Hematopoietic multipotent progenitor cell (in vitro differentiated cells): Measurements from ENCODE around the gene SCG2. TPM values are rescaled to one million over a fixed set of nuclear protein-coding genes. Genes with fewer than 3 reads are reported as not detected.
"Not testable (repeated sequence)": the region's sequence is repeated elsewhere in the genome, so short reads cannot be mapped to it uniquely, and the experiment has no call there.

ENCODE experiments used
- DNase-seq, 3 donors: peaks; one replicate each; pipeline ENCODE4 v3.0.0-alpha.2; 2011 to 2015; ENCODE audit warnings: low read depth in 2 of 3, low spot score in 2 of 3
- total RNA-seq: library from RNA; depleted of rRNA; stranded (reverse); fragments of >200 nt; gene quantifications from one replicate; pipeline ENCODE4 v1.2.3, GENCODE V29; 2012

Gene SCG2
- total RNA-seq, 1 donor, result not detected

DNA sequence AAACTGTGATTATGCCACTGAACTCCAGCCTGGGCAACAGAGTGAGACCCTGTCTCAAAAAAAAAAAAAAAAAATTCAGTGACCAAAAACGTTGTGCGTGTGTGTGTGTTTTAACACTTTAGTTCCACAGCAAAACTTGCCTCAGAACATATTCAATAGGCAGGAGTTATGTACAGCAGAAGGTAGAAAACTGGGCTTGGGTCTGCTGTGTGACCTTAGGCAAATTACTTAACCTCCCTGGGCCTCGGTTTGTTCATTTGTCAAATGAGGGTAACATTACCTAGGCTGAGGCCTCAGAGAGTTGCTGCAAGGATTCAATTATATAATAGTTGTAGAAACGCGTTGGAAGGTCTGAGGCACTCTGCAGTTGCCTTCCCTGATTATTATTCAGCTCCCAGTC is 10.3 kb upstream of the SCG2 start:
- no peak for DNase-seq

DNA sequence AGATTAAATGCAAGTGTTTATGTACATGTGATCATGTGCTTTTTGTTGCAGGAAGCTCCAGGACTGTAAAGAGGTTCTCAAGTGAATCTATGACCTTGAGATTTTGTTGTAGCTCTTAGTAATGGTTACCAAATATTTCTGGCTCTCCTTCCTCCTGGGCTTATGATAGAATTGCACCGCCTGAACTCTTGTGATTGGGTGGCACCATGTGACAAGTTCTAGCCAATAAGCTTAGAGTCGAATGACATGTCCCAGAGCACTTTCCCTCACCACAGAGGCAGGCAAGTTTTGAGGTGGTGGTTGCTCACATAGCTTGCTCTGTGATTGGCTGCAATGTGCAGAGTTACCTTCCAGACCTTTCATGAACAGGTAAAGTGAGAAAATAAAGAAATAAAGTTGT is 8.9 kb upstream of the SCG2 start:
- no peak for DNase-seq

DNA sequence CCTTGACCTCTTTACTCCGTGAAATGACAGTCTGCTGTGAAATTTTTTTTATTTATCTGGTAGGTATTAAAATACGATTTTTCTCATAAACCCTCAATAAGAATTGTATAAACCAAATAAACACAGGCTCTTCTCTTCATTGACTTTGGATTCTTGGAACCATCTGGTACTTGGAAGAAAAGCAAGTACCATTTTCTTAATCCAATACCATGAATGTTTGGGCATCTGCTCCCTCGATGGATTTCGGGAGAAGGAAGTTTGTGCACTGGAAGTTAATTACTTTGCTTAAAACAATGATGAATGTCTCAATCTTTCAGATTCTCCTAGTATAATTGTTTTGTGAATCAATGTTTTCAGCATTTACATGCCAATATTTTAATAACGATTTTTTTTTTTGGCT is 5.3 kb upstream of the SCG2 start:
- no peak for DNase-seq

DNA sequence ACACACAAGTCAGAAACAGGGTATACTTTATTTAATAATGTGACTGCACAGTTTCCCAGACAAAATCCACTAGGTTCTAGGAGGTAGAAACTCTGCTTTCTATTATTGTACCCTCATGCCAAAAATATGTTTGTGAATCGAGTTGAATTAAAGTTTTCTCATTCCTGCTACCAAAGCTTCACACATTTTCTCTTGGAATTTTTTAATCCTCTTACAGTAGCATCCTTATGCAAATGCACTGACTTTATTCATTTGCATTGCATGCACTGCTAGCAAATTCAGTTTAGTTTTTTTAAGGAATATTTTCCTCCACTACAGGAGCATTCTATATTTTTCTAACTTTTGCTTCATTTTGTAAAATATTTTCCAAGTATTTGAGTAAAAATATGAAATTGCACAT is 4.8 kb upstream of the SCG2 start:
- DNase-seq, result no peak

DNA sequence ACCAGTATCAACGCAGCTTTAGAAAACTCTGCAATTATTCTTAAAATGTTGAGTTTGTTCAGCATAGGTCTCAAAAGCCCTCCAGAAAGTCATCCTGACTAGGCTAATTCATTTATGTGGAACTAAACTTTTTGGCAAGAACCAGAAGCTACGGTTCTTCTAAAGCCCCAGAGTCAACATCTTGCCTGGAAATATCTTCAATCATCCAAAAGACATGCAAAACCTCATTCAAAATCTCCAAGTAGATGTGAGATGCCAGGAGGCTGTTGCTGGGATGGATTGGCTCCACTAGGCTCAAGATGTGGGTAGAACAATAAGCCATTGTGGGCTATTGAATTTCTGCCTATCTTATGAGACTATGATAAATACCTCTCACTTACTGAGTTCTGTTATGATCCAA is 2.1 kb upstream of the SCG2 start:
- DNase-seq, result no peak

DNA sequence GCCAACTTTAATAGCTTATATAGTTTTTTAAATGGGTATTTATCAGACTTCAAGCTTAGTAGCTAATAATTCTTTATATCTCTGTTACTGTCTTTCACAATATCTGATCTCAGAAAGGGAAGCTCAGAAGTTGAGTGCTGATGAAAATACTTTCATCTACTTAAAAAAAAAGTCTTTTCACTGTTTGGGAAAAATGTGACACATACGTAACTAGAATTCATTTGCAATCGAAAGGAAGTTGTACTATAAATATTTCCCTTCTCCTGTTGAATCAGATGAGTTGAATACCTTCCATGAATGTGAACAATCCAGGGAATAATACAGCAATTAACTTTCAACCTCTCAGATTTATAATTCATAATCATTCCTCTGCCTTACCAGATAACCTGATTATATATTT is 811 bp upstream of the SCG2 start:
- DNase-seq, result no peak

DNA sequence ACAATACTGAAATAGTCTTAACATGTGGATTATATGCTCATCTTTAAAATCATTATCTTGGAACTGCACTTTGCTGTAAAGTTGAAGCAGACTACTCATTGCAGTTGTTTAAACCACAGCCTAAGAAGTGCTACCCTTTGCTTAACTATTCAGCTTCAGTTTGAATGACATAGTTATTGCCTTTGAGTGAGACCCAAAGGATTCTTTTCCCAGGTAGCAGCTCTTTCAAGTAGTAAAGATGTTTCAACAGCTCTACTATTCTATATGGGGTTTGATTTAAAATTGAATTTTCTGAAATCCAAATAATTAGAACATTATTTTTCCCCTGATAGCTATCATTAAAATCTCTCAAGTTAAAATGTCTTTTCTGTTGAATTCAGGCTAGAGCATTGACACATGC is 1.1 kb downstream of the SCG2 start:
- DNase-seq, result no peak

DNA sequence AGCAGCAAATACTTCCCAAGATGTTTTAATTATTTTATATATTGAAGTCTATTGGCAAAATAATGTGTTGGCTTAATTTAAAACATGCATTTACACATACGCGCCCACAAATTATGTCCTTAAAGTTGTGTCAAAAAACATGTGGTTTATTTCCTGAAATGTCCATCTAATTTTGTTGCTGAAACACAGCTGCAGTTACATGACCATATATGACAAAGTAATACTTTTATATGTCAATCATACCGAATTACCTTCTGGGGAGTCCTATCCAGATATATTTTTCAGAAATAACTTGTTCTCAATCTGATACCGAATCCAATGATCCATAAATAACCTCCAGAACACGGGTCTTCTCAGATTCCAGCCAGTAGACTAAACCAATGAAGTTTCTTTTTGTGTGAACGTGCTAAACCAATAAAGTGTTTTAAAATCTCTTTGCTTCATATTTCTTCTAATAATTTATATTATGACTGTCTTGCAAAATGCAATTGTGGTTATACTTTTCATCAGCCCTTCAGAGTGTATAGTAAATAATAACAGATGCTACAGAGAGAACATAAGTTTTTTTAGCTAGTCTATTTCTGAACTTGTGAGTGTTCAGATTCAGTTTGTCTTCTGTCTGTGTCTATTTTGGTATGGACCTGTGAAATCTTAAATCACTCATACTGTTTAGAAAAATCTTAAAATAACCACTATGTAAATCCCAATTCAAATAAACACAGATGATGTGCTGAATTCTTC is 2.4 kb downstream of the SCG2 start:
- no peak for DNase-seq

DNA sequence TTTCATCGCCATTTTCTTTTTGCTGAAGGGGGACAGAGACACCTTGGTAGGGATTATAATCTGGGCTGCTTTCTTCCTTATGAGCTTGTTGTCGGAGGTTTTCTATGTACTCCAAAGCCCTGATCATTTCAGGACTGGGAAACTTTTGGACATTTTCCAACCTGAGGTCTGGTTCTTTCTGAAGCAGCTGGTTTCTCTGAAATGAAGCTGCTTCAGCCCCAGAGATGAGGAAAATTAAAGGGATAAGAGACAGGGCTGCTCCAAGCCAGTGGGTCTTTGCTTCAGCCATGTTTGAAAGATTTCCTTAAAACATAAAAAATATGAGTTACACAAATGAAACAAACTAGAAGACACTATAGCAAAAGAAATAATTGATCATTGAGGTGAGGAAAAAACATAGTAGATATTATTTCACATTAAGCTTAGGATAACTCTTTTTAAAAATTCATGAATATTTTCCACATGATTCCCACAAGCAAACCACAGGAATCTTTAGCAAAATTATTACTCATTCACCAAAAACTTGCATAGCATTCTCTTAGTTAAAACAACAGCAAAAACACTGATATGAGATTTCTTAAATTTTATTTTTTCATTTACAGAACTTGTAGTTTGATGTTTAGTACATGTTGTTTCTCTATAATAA is 3.0 kb downstream of the SCG2 start:
- DNase-seq, result no peak

DNA sequence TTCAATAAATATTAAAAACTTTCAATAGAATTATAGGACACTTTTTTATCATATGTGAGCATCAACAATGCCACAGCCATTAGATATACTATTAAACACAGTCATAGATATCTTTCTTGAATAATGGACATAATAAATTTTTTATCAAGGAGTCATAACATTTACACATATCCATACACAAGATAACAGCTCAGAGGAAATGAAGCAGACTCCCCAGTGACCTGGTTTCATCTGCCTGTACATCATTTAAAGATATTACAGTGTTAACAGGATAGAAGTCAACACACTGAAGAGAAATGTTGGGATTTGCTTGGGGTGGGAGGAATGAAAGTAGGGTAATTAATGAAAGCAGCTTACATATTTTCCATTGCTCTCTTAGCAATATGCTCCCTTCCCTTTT is 5.1 kb downstream of the SCG2 start:
- DNase-seq, result no peak

DNA sequence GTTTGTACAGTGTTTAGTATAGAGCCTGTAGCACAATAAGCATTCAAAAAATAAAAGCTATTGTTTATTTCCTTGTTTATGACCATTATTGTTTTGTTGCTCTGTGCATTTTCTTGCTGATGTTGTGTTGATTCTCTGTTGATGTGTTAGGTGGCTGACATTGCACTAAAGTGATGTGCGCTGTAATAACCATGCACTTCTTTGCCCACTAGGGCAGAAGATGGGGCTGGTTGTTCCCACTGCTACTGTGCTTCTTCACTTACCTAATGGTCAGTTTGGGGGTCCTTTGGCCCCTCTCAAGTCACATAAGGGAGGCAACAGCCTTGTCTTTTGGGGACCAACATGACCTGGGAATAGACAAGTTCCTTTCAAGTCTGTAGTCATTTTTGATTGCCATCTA is 6.0 kb downstream of the SCG2 start:
- DNase-seq, result no peak

DNA sequence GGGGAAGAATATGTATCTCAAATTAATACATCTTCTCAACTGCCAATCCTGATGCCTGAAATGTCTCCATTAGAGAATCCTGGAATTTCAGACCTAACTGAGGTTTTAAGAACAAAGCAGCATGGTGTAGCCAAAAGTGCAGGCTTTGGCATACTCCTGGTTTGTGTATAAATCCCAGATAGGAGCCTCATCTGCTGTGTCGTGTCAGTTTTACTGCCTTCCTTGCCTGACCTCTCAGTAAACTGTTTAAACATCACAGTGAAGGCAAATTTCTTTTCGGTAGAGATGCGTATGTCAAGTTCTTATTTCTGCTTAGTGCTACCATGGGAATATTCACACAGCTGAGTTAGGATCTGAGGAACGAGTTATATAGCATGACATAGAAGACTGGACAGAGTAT is 7.3 kb downstream of the SCG2 start:
- DNase-seq, result no peak

DNA sequence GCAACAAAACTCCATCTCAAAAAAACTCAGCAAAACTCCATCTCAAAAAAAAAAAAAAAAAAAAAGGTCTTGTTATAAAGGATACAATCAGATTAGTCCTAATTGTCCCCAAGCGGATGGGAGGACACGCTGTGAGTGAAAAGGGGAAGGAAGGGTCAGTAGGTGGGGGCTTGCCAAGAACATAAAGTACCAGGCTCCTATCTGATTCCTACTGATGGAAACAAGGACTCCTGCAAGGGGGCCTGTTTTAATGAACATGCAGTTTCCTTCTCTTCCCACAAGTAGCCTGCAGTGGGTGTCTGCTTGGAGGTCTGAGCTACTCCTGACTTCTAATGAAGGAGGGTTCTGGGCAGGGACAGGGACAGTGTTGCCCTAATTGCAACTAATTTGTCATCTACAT is 7.9 kb downstream of the SCG2 start:
- no peak for DNase-seq

DNA sequence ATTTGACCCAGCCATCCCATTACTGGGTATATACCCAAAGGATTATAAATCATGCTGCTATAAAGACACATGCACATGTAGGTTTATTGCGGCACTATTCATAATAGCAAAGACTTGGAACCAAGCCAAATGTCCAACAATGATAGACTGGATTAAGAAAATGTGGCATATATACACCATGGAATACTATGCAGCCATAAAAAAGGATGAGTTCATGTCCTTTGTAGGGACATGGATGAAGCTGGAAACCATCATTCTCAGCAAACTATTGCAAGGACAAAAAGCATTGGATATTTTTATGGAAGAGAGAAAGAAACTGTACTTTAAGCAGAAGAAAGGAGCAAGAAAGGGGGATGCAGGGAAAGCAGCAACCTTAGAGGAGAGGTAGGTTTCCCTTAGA is 9.5 kb downstream of the SCG2 start:
- DNase-seq, result not testable (repeated sequence)

DNA sequence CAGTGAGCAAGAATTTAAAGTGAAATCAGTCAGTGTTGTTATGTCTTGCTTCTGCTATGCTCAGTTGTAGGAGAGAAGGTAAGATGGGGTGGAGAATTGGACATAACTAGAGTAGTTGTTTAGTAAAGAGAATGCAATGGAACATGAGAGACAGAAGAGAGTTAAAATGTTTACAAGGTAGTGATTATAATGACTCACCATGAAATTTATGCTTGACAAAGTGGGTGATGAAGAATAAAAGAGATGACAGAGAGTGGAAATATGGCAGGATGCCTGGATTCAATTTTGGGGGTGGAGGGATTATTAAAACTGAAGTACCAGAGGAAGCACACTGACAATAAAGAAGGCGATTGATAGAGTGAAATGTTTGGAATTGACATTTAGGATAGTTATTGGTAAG is 10.6 kb downstream of the SCG2 start:
- no peak for DNase-seq

DNA sequence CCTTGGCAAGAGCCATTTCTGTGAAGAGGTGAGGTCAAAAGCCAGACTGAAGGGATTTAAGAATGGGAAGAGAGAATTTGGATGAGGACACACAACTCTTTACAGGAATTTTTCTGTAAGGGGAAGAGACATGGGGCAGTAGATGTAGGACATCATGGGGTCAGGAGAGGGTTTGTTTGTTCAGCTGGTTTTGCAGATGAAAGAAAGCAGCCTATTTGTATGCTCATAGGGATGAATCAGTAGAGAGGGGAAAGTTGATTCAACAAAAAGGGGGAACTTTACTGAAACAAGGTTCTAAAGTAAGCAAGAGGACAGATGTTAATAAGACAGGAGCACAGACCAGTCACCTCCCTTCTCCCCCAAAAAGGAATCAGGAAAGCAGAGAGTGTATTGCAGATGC is 11.2 kb downstream of the SCG2 start:
- no peak for DNase-seq

DNA sequence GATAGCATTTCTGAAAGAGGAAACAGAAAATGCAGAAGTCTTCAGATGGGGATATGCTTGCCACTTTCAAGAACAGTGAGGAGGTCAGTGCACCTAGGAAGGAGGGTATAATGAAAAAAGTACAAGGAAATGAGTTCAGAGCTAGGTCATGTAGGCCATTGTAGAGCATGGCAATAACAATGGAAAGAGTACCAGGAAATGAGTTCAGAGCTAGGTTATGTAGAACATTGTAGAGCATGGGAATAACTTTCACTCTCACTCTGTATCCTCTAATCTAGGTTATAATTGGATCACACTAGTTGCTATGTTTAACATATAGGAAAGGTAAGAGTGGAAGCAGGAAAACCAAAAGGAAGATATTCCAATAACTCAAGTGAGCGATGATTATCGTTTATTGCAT is 12.3 kb downstream of the SCG2 start:
- no peak for DNase-seq

DNA sequence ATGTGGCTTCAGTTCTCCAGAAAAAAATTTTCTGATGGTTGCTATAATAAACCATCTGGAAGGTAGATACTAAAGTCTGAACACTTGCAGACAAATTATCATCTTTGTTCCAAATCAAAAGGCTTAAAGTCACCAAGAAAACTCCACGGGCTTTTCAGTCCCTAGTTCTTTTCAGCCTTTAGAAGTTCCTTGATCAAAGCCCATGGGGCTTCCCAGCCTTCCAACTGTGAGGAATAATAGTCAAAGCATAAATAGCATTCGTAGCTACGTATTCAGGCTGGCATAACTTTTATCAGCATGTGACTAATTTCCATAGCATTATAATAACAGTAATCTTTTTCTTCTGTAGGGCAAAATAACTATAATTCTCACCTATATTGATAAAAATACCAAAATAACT is 13.9 kb downstream of the SCG2 start:
- DNase-seq, result no peak

DNA sequence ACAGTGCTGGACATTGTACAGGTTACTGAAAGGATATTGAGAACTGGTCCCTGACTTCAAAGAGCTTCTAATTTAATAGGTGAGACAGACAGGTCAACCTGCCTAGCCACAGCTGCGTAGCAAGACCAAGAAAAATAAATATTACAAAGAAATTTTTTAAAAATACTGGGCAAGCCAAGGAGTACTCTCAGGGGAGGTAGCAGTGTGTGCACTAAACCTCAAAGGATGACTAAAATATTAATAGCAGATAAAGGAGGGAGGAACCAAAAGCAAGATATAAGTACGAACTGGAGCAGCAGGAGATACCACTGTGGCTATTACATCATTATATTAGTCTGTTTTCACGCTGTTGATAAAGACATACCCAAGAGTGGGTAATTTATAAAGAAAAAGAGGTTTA is 14.9 kb downstream of the SCG2 start:
- DNase-seq, result no peak

DNA sequence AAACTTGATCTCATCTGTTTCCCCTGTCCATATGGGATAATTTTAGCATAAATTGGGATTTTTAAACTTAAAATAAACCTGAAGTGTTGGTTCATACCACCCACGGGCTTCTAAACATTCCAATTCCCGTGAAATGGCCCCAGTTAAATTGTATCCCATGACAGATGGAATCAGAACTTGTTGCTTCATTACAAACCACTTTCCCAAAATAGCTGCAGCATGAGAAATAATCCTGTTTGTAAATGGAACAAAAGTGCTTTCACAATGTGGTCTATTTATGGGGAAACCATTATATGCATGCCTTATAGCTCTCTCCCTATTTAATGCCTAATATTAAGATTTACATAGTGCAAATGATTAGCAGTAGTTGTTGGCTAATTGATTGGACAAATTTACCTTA is 15.9 kb downstream of the SCG2 start:
- DNase-seq, result no peak

DNA sequence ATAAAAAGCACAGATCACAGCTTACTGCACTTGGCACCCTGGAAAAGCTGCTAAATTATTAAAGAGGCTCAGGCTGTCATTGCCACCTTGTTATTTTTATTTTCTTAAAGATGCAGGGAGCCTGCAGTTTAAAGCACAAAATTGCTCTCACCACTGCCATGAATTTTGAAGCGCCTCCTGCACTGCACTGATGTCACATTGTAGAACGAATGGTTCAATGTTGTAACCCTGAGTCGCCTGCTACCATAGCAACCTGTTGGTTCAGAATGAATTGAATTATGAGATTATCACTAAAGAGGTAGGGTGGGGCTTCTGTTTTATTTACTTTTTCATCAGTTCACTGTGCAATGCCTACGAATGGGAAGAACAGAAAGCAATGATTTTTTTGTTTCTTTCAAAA is 16.5 kb downstream of the SCG2 start:
- DNase-seq, result no peak

DNA sequence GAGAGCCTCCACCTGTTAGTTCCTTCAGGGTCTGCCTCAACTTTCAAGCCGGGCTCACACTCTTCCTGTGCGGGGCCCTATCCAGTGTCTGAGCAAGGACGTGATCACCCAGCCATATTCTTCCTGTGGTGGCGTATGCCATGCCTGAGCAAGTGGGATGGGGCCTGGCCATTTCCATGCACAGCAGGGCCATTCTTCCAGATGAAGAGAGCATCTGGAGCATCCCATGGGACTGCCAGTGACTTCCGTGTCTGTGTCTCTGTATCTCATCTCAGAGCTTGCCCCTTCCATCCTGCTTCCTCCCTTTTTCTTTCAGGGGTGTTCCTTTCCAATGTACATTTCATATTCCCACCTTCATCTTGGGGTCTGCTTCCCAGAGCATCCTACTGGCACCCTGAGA is 20.2 kb downstream of the SCG2 start:
- DNase-seq, result no peak

DNA sequence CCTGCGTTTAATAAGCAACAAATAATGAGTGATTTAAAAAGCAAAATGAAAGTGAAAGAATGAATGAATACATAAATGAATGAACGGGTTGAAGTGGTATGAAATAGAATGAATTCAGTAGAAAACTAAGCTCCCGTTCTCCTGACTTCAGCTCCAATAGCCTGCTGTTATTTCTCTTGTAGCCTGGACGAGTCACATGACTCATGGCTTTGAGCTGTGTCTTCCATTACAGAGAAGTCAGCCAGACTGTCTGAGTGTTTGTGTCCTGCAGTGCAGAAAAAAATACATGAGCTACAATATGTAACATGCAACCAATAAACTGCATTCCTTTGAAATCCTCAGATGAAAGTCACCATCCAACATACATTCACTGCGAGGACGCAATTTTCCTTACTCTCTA is 21.2 kb downstream of the SCG2 start:
- no peak for DNase-seq
